GM12892 (cell line): ENCODE results near the gene SCUBE1.

Experiments
- DNase-seq: peaks from one replicate; pipeline ENCODE4 v3.0.0; 2011; ENCODE audit not compliant: insufficient read length
- FAIRE-seq: peaks from 2 replicates; lab custom pipeline; 2011; peaks lifted over from hg19 to GRCh38; lab: Jason Lieb, UNC
- POLR2A ChIP-seq: IDR thresholded peaks from 2 replicates; pipeline ENCODE4 v1.6.1; 2011; ENCODE audit warnings: low read depth, low read length, control low read depth
- POLR2AphosphoS5 ChIP-seq: IDR thresholded peaks from 2 replicates; pipeline ENCODE4 v1.6.1; 2011; ENCODE audit warnings: low read depth, low read length, control low read depth
- TAF1 ChIP-seq: IDR thresholded peaks from 2 replicates; pipeline ENCODE4 v1.6.1; 2011; ENCODE audit warnings: low read depth, mild to moderate bottlenecking, control low read depth, low read length, borderline replicate concordance

SCUBE1 gene

DNA sequence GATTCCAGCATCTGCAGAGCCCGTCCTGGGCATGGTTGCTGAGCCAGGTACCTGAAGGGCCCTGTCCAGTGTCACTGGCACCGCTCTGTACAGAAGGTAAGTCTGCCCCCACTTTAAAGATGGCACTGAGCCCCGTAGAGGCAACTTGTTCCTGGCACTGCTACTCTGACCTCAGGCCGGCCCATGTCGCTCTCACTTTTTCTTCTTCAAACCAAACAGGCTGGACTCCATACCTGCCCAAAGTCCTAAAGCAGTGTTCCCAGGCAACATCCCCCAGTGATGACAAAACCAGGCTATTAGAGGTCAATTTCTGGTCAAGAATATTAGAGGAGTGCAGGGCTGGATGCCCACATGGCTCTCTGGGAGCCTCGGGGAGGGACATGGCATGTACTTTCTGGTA lies 109.6 kb downstream of the SCUBE1 start:
- FAIRE-seq: no peak
- TF ChIP-seq POLR2AphosphoS5 (no peak), TAF1 (no peak), POLR2A (no peak)

GRCh38 chr22:43232445-43232844 lies 110.7 kb downstream of the SCUBE1 start:
- no peak for FAIRE-seq
- no peak for TF ChIP-seq POLR2A
- no peak for TF ChIP-seq POLR2AphosphoS5
- no peak for TF ChIP-seq TAF1
- DNase-seq: no peak

More for the DNA sequence above, 109.6 kb downstream of the SCUBE1 start:
- DNase-seq: no peak

DNA sequence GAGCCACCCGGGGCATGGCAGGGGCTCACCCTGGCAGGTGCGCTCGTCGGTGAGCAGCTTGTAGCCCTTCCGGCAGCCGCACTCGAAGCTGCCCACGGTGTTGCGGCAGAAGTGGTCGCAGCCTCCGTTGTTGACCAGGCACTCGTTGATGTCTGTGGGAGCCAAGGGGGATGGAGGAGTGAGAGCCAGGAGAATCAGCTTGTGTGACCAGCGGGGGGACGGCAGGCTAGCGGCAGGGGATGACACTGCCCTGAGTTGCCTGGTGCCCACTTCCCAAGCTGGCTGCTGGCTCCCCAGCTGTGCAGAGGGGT lies 111.5 kb downstream of the SCUBE1 start:
- DNase-seq: no peak
- no peak for FAIRE-seq
- TF ChIP-seq TAF1 (no peak), POLR2A (no peak), POLR2AphosphoS5 (no peak)

GRCh38 chr22:43230971-43231723 lies 112.0 kb downstream of the SCUBE1 start:
- peak; percentile 90 for FAIRE-seq
- no peak for TF ChIP-seq POLR2A
- no peak for TF ChIP-seq POLR2AphosphoS5
- TF ChIP-seq TAF1: no peak

GRCh38 chr22:43230571-43230970 lies 112.6 kb downstream of the SCUBE1 start:
- FAIRE-seq: no peak
- DNase-seq: no peak
- TF ChIP-seq POLR2A (no peak), TAF1 (no peak), POLR2AphosphoS5 (no peak)

More at GRCh38 chr22:43230971-43231723, 112.0 kb downstream of the SCUBE1 start:
- peak; percentile 88 for DNase-seq

GRCh38 chr22:43228863-43229262 lies 114.3 kb downstream of the SCUBE1 start:
- FAIRE-seq (no peak), DNase-seq (no peak)
- TF ChIP-seq TAF1 (no peak), POLR2A (no peak), POLR2AphosphoS5 (no peak)

DNA sequence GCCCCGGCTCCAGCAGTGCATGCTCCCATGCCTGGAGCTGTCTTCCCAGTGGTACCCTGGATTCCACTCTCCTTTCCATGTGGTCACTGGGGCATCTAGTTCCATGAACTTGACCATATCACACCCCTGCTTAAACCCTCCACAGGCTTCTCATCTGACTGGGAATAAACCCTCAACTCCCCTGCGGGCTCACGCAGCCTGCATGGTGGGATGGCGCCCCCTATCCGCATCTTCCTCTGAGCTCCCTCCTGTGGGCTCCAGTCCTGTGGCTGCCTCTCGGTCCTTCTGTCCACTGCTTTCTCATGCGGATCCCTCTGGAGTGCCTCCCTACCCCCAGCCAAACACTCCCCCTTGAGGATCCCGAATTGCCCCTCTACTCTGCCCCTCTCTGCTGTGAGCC lies 114.8 kb downstream of the SCUBE1 start:
- TF ChIP-seq POLR2A: no peak
- TF ChIP-seq POLR2AphosphoS5: no peak
- TF ChIP-seq TAF1: no peak
- DNase-seq (no peak), FAIRE-seq (no peak)

- DNase-seq (no peak), FAIRE-seq (no peak)
- TF ChIP-seq TAF1 (no peak), POLR2AphosphoS5 (no peak)
These were observed 115.9 kb downstream of the SCUBE1 start for GRCh38 chr22:43227239-43227630.

GRCh38 chr22:43226377-43227238 lies 116.6 kb downstream of the SCUBE1 start:
- no peak for DNase-seq
- no peak for FAIRE-seq
- TF ChIP-seq TAF1: no peak

DNA sequence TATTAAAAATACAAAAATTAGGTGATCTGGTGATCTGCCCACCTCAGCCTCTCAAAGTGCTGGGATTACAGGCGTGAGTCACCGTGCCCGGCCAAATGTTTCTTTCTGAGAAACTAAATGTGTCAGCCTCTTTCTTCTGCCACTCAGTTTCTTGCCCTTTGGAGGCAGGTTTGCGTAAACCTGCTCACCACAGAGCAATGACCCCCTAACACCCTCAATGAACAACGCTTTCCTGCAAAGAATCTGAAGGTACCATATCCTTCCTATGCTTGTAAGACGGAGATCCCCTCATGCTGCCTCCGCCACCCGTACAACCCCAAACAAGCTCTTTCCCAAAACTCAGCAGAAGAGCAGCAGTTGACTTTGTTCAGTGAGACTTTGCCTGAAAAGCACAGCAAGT lies 117.6 kb downstream of the SCUBE1 start:
- no peak for DNase-seq
- no peak for FAIRE-seq
- no peak for TF ChIP-seq TAF1
- no peak for TF ChIP-seq POLR2A
- TF ChIP-seq POLR2AphosphoS5: no peak

DNA sequence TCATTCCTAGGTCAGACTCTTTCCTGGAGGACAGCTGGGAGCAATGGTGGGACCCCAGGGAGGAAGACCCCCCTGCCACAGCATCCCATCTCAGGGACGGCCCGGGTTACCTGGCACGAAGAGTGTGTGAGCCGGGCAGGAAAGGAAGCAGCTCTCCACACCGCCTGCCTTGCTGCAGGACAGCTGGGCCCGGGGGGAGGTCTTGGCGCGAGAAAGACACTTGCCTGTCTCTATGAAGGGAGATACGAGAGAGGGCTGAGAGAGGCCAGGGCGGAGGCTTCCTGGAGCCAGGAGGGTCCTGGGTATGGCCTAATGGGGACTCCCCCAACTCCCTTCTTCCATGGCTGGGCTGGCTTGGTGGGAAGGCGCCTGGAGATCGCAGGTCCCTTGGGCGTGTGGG lies 120.2 kb downstream of the SCUBE1 start:
- FAIRE-seq: no peak
- TF ChIP-seq POLR2AphosphoS5: no peak
- TF ChIP-seq POLR2A: no peak
- no peak for TF ChIP-seq TAF1
- DNase-seq: no peak

DNA sequence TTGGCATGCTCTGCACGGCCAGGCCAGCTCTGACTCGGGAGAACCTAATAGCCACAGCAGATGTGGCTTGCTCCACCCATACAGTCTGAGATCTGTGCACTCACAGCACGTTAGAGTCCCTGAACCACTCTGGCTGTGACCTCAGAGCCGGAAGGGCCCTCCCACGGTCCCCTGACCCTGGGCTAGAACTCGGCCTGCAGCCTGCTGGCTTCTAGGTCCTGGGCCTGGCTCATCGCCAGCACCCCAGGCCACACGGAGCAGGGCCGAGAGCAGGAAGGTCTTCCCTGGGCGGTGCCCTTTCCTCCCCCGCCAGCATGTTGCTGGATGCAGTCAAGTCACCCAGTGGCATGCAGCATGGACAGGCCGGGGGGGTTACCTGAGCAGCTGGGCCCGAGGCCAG lies 120.9 kb downstream of the SCUBE1 start:
- FAIRE-seq: no peak
- TF ChIP-seq POLR2A (no peak), POLR2AphosphoS5 (no peak), TAF1 (no peak)
- no peak for DNase-seq
